ENCODE data around the gene RBKS.
"Not testable (repeated sequence)": the region's sequence is repeated elsewhere in the genome, so short reads cannot be mapped to it uniquely, and the experiment has no call there.

The RBKS gene

DNA sequence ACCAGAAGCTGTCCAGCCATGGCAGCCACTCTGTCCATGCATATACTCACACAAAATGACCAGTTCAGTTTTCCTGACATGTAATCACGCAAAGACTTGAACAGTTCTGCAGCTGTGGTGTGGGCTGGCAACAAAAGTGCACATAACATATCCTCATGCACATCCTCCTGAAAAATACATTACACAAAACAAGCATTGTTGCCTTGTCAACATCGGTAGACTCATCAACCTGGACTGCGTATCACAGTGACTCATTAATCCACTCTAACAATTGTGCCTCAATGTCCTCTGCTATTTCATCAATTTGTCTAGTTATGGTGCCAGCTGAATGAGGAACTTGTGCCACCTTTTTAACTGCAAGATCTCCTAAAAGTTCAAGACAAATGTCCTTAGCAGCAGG, 19.5 kb downstream of the RBKS start:
- no peak for DNase-seq

DNA sequence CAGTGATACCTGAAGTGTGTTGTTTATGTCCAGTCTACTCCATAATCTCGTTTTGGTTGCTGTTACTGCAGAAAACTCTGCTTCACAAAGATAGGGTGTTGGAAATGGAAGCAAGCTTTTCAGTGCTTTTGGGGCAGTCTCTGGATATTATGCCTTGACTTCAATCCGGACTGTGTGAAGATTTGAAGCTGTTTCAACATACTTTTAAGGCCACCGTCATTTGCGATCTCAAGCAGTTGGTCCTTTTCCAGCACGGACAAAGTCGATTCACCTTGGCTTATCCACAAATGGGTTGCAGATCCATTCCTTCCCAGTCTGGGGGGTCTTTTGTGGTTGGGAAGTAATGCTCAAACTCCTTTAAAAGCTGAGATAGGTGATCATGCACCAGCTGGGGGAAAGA, 20.4 kb downstream of the RBKS start:
- DNase-seq, result no peak

DNA sequence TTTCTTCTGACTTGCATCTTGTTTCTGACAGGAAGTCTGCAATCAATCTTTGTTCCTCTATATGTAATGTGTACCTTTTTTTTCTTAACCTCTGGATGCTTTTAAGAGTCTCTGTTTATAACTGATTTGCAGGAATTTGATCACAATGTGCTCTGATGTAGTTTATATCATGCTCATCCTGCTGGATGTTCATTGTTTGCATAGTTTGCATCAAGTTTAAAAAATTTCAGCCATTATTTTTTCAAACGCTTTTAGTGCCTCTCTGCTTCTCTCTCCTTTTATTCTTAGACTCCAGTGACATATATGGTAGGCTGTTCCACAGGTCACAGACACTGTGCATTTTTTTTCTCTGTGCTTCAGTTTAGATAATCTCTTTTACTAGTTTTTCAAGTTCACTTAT, 23.9 kb downstream of the RBKS start:
- DNase-seq, result no peak

DNA sequence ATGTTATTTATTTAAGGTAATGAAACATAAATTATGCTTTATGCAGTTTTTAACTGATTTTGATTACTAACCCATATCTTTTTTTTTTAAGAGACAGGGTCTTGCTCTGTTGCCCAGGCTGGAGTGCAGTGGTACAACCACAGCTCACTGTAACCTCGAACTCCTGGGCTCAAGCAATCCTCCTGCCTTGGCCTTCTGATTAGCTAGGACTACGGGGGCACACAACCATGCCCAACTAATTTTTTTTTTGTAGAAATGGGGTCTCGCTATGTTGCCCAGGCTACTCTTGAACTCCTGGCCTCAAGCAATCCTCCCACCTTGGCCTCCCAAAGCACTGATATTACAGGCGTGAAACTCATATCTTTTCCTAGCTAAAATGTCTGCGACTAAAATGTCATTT, 26.2 kb downstream of the RBKS start:
- DNase-seq, result not testable (repeated sequence)

DNA sequence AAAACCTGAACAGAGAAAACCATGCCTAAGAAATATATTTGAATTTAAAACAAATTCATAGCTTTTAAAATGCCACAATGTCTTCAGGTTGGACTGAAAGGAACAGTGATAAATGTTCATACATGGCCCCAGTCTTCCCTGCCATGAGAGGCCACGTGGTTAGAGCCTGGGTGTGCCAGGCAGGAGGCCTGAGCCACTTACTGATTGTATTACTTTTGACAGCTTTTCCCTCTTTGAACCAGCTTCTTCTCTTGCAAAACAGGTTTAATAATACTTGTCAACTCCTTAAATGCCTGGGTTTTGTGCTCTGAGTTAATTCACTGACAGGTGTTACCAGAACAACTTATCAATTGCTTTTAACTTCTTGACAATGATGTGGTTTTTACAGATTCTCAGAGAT, 27.0 kb downstream of the RBKS start:
- peak in 1 of 2 experiments; percentile 21 for DNase-seq

DNA sequence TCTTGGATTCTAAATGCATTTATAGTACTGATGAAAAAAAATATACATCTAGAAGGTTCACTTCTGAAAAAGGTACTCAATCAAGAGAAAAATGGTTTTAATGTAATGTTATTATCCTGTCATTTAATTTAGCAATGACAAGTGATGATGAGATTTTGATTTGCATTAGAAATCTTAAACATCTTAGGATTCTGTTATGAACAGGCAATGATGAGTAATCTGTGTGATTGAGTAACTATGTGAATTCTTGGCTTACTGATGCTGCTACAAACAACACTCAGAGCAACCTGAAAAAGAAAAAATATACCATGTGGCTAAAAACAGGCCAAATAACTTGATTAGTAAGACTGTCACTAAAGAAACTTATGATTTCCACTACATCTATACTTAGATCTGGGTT, 30.1 kb downstream of the RBKS start:
- no peak for DNase-seq

DNA sequence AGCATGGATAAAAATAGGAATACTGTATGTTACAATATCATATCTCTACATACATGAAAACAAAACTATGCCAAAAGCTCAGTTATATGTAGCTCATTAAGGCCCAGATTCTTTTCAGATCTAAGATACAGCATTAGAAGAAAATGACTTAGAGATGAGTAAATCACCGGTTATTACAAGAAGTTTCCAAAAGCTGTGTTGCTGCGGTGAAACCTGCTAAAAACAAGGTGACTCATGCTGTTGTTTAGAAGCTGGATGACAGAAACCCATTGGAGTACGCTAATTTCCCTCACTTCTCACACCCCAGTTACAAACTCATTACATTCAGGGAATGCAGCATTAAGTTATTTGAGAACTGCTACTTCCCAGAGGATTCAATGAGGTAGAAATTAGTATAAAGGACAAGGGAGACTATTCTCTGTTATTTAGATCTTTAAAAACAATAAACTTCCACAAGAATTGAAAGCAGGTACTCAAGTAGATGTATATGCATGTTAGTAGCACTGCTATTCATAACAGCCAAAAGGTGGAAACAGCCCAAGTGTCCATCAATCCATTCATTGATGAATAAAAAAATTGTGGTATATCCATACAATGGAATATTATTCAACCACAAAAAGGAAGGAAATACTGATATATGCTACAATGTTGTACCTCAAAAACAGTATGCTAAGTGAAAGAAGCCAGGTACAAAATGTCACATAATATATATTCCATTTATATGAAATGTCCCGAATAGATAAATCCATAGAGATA, 32.6 kb downstream of the RBKS start:
- no peak for DNase-seq

DNA sequence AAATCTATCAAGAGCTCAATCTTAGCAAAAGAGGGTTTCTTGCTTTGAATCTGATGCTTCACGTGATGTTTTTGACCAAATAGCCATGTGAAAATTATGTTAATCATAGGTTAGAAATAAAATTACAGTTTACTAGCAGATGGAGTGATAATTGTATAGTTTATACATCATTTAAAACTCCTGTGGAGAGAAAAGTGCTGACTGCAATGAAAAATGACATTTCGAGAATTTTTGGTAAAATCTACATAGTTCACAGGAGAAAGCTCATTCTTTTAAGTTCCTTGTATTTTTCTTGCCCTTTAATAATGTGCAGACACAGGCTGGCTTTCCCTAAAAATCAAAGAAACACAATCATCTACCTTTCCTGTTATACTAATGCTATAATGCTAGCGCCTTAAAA, 33.2 kb downstream of the RBKS start:
- DNase-seq, result no peak

DNA sequence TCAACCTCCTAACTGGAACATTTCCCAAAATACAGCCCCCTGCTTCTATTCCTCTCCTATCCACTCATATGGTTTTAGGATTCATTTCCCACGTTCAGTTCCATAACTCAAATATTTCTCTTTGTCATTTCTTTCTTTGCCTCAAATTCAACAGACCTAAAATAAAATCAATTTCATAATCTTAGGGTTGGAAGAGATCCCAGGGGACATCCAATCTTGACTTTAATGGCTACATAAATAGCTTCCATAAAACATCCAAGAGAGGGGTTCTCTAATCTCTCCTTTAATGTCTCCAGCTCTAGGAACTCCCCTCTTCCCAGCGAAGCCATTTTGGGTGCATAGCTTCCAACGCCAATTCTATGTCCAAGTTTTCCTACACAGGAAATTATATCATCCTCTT, 33.8 kb downstream of the RBKS start:
- DNase-seq, result no peak

DNA sequence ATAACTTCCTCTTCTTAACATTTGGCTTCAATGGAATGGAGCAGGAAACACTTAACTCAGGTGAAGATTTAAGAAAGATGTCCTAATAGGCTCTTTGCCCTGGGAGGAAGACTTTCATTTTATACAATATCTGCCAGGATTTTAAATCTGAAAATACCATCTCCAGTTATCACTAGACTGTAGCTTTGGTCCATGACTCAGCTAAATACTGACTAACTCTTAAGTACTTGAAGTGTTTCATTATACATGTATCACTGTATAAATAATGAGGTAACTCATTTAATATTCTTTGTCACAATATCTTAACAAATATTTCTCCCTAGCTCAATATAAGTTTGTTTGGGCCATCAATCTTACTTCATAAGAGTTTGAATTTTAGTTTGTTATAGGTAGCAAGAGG, 34.7 kb downstream of the RBKS start:
- DNase-seq, result no peak

DNA sequence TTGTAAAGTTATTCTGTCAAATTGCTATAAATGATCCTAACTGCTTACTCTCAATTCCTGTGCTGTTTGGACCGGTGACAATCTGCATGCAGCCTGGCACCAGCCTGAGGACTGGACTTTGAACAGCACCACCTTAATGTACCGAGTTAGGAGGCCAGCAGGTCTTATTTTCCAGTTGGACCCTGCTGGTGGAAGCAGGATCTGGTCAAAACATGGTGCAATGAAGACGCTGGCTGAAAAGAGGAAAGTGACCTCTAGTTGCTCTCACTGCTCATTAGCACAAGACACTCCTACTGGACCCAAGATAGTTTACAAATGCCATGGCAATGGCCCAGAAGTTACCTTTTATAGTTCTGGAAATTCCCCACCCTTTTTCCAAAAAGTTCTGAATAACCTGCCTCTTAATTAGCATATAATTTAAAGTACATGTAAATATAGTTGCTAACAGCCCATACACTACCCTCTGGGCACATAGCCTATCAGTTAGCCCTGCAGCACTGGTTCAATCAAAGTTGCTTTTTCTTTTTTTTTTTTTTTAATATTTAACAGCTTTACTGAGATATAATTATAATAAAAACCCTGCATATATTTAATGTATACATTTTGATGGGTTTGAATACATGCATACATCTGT, 35.8 kb downstream of the RBKS start:
- DNase-seq, result no peak

DNA sequence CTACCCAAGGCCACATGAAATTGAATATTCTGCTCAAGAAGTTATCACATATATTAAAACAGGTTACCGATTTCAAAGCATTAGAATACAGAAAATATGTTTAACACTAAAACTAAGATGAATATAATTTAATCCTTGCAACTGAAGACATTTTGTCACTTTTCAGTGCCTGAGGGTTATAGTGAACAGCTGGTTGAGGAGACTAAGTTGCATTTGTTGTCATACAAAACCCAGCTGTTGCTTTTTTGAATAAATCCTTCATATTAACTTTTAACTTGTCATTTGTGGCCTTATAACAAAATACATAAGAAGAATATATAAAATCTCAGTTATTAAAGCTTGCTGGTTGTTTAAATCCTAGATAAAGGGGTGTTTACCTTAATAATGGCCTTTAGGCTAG, 37.5 kb downstream of the RBKS start:
- no peak for DNase-seq

DNA sequence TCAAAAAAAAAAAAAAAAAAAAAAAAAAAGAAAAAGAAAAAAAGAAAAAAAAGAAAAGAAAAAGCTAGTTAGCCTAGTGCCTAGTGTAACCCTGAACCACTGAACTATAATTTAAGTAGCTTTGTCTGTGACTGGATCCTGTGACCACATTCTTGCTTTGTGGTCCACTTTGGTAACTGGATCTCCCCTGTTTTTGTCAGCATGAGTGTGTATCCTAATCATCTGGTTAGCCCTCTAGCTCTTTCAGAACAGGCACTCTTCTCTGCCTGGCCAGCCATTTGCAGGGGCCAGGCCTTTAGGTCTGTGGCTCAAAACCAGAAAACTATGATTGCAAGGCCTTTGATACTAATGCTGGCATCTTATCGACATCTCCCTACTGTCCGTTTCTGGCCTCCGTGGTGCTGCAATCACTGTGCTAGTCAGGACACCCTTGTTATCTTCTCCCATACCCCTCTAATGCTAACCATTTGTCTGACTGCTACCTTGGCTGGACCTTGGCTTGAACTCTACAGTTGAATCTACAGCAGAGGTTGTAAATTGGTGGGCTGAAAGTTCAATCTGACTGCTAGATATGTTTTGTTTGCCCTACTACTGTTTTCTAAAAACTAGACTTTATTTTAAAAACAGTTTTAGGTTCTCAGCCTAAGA, 40.5 kb downstream of the RBKS start:
- DNase-seq, result no peak

DNA sequence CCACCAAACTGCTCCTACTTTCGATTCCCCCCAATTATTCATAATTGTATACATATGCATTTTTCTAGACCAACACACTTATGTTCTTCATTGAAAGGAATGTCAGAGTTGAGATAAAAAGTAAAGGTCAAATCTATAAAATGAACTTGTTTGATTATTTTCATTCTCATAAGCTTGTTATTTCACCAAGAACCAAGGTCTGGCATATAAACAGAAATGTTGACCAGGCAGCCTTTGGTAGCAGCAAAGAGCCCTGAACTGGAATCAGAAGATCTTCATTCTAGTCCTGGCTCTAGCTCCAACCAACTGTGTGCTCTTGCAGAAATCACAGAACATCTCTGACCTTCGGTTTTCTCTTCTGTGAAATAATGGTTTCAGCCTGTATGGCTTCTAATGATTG, 42.9 kb downstream of the RBKS start:
- DNase-seq, result no peak

DNA sequence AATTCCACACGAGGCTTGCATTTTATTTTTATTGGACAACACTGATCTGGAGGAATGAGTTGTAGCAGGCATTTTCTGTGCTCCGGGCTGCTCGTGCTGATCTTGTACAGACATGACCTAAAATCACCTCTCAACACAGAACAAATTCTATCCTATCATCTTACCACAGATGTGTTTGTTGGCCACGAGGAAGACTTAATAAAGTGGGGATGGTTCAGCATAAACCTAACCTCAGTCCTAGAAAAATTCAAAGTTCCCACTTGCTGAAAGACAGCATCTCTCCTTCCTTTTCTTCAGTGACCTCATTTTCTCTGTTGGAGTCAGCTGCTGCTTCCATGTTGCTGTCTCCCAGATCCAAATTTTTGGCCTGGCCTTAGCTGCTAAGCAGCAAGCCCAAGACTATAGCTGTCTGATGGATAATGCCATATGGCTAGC, 45.3 kb downstream of the RBKS start:
- DNase-seq, result peak in 1 of 2 experiments; percentile 28

DNA sequence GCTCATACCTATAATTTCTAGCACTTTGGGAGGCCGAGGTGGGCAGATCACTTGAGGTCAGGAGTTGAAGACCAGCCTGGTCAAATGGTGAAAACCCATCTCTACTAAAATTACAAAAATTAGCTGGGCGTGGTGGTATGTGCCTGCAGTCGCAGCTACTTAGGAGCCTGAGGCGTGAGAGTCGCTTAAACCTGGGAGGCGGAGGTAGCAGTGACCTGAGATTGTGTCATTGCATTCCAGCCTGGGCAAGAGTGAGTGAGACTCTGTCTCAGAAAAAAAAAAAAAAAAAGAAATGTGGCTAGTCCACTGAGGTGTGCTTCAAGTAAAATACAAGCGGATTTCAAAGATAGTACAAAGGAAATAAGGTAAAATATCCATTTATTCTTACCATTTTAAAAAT, 46.2 kb downstream of the RBKS start:
- DNase-seq, result no peak

DNA sequence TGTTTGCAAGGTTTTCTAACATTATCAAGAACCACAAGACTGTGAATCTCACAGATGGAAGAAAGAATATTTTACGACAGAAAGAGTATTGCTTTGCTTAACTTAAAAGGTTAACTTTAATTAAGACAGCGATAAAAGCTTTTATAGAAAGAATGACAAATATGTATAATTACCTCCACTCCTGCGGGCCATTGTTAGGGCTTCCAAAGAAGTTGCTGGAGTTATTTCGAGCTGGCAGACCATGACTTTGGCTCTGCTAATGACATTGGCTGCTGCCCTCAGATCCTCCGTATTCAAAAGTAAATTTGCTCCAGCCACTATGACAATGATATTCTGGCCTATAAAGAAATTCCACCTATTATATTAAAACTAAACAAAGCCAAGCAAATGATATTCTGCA, 47.3 kb downstream of the RBKS start:
- DNase-seq, result no peak

DNA sequence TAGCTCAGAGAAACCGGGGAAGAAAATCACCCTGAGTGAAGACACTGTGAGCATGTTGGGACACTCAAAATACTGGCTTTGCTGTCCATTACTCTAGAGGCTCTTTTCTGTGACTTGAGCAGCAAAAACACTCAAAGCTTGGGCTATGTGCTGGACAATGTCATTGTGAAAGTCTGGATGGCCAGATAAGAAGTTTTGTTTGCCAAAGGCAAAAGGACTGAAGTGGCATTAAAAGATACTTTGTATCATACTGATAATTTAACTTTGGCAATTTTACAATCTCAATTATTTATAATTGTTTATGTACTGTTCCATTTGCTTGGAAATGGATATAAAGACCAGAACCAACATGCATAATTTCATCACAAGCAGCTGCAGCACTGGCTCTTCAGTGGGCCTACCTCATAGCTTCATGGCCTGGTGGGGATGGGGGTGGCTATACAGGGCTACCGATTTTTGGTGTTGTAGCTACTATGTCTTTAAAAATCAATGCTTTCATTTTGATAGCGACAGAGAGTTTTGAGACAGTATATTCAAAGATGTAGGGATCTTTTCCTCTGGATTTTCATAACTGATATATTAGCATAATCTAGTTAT, 51.1 kb downstream of the RBKS start:
- DNase-seq, result no peak

DNA sequence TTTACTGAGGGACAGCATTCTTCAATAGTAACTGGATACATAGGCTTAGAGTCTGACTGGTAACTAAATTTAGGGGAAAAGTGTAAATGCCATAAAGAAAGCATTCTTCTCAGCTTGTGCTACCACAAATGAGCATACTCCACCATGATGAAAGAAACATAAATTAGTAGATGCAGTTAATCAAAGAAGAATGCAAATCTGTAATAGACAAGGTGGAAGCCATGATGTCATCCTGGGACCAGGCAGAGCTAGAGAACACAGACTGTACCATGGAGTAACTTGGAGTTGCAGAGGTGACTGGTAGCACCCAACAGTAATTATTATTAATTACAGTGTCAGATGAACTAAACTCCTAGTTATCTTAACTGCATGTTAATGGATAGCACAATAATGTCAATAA, 51.7 kb downstream of the RBKS start:
- no peak for DNase-seq

DNA sequence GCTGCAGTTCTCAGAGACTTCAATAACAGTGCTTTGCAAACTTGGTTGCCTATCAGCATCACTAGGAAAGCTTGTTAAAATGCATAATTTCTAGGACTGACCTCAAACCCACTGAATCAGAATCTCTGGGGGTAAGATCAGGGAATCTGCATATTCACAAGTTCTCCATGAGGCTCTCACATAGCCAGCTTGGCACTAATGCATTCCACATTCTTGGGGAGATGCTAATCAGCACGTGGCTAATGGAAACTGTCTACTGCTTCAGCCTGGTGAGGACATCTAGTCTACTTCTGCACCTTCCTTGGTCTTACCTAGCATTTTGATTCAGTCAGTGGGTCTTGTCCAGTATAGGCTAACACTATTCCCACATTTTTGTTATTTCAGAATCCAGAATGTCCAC, 56.3 kb downstream of the RBKS start:
- DNase-seq, result no peak

DNA sequence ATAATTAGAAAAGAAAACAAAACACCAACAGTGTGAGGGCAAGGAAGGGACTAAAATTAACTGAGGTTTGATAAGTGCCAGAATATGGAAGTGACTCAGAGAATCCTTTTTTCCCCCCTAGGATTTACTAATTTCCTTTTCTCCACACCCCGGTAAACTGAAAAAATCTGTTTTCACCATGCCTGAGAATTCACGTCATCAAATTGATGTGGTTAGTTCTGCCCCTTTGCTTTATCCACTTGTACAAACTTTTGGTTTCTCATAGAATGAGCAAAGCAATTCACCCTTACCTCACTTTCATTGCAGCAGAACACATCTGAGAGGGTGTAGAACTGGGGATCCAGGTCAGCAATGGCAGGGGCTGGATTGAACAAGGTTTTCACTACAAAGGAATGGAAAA, 57.8 kb downstream of the RBKS start:
- DNase-seq, result no peak

DNA sequence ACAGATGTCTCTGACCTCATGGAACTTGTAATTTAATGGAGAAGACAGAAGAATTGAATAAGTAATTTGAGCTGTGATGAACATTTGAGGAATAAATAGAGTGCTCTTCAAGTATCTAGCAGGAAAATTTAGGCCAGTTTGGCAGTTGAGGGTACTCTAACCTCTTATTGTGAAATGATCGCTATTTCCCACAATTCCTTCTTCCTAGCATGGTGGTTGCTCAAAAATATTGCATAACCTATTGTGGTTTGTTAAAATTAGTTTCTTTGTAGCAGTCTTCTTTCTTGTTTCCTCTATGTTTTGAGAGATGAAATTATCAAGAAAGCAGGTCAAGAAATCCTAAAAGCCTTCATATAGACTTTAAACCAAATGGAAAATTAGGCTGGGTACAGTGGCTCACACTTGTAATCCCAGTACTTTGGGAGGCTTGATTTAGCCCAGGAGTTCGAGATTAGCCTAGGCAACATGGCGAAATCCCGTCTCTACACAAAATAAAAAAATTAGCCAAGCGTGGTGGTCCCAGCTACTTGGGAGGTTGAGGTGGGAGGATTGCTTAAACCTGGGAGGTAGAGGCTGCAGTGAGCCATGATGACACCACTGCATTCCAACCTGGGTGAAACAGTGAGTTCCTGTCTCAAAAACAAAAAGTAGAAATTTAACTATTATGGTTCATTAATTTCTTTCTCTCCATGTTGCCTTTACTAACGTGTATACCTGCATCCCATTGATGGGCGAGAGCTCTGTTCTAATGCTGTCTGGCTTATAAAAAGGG, 58.7 kb downstream of the RBKS start:
- DNase-seq, result no peak

DNA sequence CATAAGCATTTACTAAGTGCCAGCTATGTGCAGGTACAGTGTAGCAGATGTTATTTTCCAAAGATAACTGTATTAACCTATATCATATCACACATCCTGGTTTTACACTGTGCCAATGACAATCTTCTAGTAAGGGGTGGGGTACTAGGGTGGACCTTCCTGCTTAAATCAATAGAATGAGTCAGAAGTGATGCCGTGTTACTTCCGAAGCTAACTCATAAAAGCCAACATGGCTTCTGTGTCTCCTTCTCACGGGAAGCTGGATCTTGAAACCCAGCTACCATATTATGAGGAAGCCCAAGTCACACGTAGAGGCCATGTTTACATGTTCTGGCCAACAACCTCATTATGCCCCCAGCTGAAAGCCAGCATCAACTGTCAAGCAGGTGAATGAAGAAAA, 59.5 kb downstream of the RBKS start:
- DNase-seq, result no peak
